Kidney (tissue), 14 donors: ENCODE results near the gene CALHM2. TPM values are rescaled to one million over a fixed set of nuclear protein-coding genes. Genes with fewer than 3 reads are reported as not detected.

Experiments used
- DNase-seq, 5 donors: peaks; one replicate each; pipeline ENCODE4 v3.0.0-alpha.2; 2013 to 2020
- FAIRE-seq: peaks from 2 replicates; lab custom pipeline; 2012; peaks lifted over from hg19 to GRCh38; lab: Jason Lieb, UNC
- H3K27ac ChIP-seq, 2 donors: one replicate each; pipeline ENCODE4 v1.7.0; 2013; ENCODE audit warnings: low read depth in 2 of 2, low read length in 2 of 2, inconsistent platforms in 1 of 2
- H3K27me3 ChIP-seq: one replicate; pipeline ENCODE4 v1.7.1; 2013; ENCODE audit warnings: low read length, inconsistent platforms; ENCODE audit not compliant: control insufficient read depth, insufficient read depth
- H3K36me3 ChIP-seq, 3 donors: one replicate each; pipeline versions ENCODE4 v1.7.0 to v1.7.1; 2013; ENCODE audit warnings: low read length in 3 of 3, control low read depth in 1 of 3, inconsistent platforms in 1 of 3; ENCODE audit not compliant: insufficient read depth in 3 of 3, control insufficient read depth in 2 of 3
- H3K4me1 ChIP-seq, 3 donors: one replicate each; pipeline versions ENCODE4 v1.7.0 to v1.7.1; 2013; ENCODE audit warnings: low read length in 3 of 3, inconsistent platforms in 1 of 3, low read depth in 1 of 3; ENCODE audit not compliant: control insufficient read depth in 2 of 3, insufficient read depth in 2 of 3
- H3K4me3 ChIP-seq, 3 donors: one replicate each; pipeline versions ENCODE4 v1.7.0 to v1.8.1; 2013; ENCODE audit warnings: low read length in 3 of 3, control low read depth in 1 of 3, inconsistent platforms in 1 of 3
- H3K9ac ChIP-seq, 3 donors: one replicate each; pipeline versions ENCODE4 v1.7.0 to v1.7.1; 2013; ENCODE audit warnings: low read length in 3 of 3, control low read depth in 1 of 3, inconsistent platforms in 1 of 3
- H3K9me3 ChIP-seq, 3 donors: one replicate each; pipeline versions ENCODE4 v1.7.0 to v1.7.1; 2013; ENCODE audit warnings: low read length in 3 of 3, control low read depth in 1 of 3, inconsistent platforms in 1 of 3; ENCODE audit not compliant: control insufficient read depth in 2 of 3, insufficient read depth in 1 of 3
- CTCF ChIP-seq: IDR thresholded peaks from 3 replicates; pipeline ENCODE4 v1.5.1; 2012; ENCODE audit warnings: mild to moderate bottlenecking, moderate library complexity, borderline replicate concordance; ENCODE audit not compliant: insufficient read depth; ENCODE audit errors: extremely low read depth
- intact Hi-C: fragments of 100-400 bp; cut with DNase I; formaldehyde crosslinking; loops from one replicate; pipeline ENCODE4 v1.11.1; 2022
- polyA plus RNA-seq: library from polyadenylated mRNA; stranded (reverse); fragments of 350-450 nt; fragmentation: Illumina TruSeq; extraction: RNeasy Lipid Tissue Mini Kit (QIAGEN cat#74804); gene quantifications from one replicate; pipeline ENCODE4 v1.2.3, GENCODE V29; 2014; ENCODE audit warnings: low read depth, low replicate concordance; ENCODE audit not compliant: insufficient read depth
- total RNA-seq: library from RNA; stranded (reverse); fragmentation: NEBNext Ultra II Directional; extraction: Animal tissue kit (Norgen Biotek cat#: 25700); gene quantifications from one replicate; pipeline ENCODE4 v1.2.1, GENCODE V29; 2021
- donor health status: control.
- donor health status: control.
- donor health status: control.
- donor health status: control.
- donor health status: control.
- donor health status: DM: yes; HTN: yes; CAD: no.
- donor health status: Normal renal cell carcinoma (clear cell type).

Gene CALHM2
- total and polyA plus RNA-seq, 2 donors from 2014 or later, result 8.0 to 26.0 TPM

GRCh38 chr10:103466734-103467133, 14.6 kb upstream of the CALHM2 start:
- Histone ChIP-seq H3K4me1 (no peaks in the 10 kb centered on the region), H3K9ac (no peak overlapping the region), H3K9me3 (no peaks in the 10 kb centered on the region), H3K27ac (no peak overlapping the region), H3K36me3 (no peaks in the 10 kb centered on the region), H3K4me3 (no peak overlapping the region), H3K27me3 (no peaks in the 10 kb centered on the region)
- DNase-seq (peak in 1 of 5 donors; percentile 16), FAIRE-seq (no peak)
- TF ChIP-seq CTCF, result no peak
- intact Hi-C loops, result no loop called here

GRCh38 chr10:103465411-103466179, 13.4 kb upstream of the CALHM2 start:
- H3K27me3 ChIP-seq, result no peaks in the 10 kb centered on the region
- H3K9me3 ChIP-seq, result no peaks in the 10 kb centered on the region
- H3K36me3 ChIP-seq, result no peaks in the 10 kb centered on the region
- no peaks in the 10 kb centered on the region for H3K4me1 ChIP-seq
- intact Hi-C loops, result no loop called here
- H3K4me3 ChIP-seq, result no peak overlapping the region
- no peak overlapping the region for H3K9ac ChIP-seq
- DNase-seq (no peak), FAIRE-seq (no peak)
- H3K27ac ChIP-seq, result no peak overlapping the region
- TF ChIP-seq CTCF, result no peak

GRCh38 chr10:103463499-103463898, 11.3 kb upstream of the CALHM2 start:
- no peak overlapping the region for H3K4me3 ChIP-seq
- no peaks in the 10 kb centered on the region for H3K4me1 ChIP-seq
- no peaks in the 10 kb centered on the region for H3K9me3 ChIP-seq
- TF ChIP-seq CTCF, result no peak
- FAIRE-seq (no peak), DNase-seq (no peak)
- H3K9ac ChIP-seq, result no peak overlapping the region
- intact Hi-C loops, result no loop called here
- H3K27ac ChIP-seq, result no peak overlapping the region
- H3K27me3 ChIP-seq, result no peaks in the 10 kb centered on the region
- no peaks in the 10 kb centered on the region for H3K36me3 ChIP-seq
